T1000 (cell line): Measurements from ENCODE around the gene PDX1.
"Not testable (repeated sequence)": the region's sequence is repeated elsewhere in the genome, so short reads cannot be mapped to it uniquely, and the experiment has no call there.

ENCODE experiments used
- DNase-seq: peaks from one replicate; lab custom pipeline; 2025; ENCODE audit warnings: mixed read lengths; lab: John Stamatoyannopoulos, UW

The PDX1 gene

GRCh38 chr13:27956576-27957300 is 36.9 kb downstream of the PDX1 start:
- DNase-seq: no peak

- DNase-seq: no peak
Measured at GRCh38 chr13:27959976-27960361, 40.2 kb downstream of the PDX1 start.

GRCh38 chr13:27960362-27961226 is 40.8 kb downstream of the PDX1 start:
- DNase-seq: no peak

GRCh38 chr13:27961227-27962085 is 41.7 kb downstream of the PDX1 start:
- DNase-seq: no peak

- DNase-seq: no peak
Measured at GRCh38 chr13:27962128-27962841, 42.5 kb downstream of the PDX1 start.

DNA sequence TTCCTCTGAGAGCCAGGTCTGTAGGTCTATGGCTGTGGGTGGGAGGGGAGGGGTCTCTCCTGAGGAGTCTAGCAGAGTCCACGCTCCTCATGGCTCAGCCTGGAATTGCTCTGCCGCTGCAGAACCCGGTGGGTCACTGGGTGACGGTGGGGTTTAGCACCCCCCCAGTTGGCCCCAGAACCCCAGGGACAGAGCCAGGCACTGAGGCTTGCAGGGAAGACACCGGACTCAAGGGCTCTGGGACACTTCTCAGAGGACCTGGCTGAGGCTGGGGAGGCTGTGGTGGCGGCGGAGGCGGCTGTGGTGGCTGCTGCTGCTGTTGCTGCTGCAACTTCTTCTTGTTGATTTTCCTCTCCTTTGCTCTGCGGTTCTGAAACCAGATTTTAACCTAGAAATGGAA is 43.2 kb downstream of the PDX1 start:
- DNase-seq: no peak

GRCh38 chr13:27963491-27963890 is 43.7 kb downstream of the PDX1 start:
- no peak for DNase-seq

GRCh38 chr13:27964206-27964605 is 44.4 kb downstream of the PDX1 start:
- DNase-seq: not testable (repeated sequence)

DNA sequence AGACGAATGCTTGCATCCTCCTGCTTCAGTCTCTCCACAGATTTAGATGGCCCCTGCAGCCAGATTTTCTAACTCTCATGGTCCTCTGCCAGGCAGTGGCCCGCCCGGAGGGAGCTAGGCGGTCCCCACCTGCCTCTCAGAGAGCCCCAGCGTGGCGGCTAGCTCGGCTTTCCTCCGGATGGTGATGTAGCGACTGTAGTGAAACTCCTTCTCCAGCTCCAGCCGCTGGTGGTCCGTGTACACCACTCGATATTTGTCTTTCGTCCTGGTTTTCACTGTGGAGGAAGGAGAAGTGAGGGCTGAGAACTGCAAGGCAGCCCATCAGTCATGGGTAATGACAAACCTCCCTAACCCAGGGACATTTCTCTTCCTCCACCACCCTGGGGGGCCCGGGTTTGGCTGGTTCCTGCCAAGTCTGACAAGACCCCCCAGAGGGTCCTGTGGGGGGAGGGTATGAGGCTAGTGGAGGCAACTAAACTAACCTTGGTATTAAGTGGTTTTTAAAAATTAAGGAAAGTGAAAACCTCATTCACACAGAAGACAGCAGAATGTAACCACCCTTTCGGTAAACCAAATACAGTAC is 45.0 kb downstream of the PDX1 start:
- DNase-seq: no peak

DNA sequence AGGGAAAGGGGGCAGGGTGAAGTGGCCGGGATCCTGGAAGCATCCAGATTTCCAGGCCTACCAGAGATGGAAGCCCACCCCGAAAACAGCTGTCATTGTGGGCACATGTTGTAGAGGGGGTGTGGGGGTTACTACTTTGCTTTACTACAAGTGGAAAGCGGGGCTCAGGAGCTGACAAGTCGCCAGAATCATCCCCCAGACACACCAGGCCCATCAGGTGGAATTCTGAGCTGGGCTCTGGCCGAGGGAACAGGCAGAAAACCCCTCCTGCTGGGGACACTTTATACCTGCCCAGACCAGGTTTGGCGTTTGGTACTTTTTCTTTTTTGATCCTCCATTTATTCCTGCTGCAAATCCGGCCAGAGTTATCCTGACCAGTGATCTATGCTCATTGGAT is 45.5 kb downstream of the PDX1 start:
- DNase-seq: no peak

- no peak for DNase-seq
Measured at GRCh38 chr13:27965740-27966640, 46.2 kb downstream of the PDX1 start.

GRCh38 chr13:27966641-27967202 is 46.9 kb downstream of the PDX1 start:
- DNase-seq: no peak

- no peak for DNase-seq
Measured at GRCh38 chr13:27967203-27967735, 47.5 kb downstream of the PDX1 start.

DNA sequence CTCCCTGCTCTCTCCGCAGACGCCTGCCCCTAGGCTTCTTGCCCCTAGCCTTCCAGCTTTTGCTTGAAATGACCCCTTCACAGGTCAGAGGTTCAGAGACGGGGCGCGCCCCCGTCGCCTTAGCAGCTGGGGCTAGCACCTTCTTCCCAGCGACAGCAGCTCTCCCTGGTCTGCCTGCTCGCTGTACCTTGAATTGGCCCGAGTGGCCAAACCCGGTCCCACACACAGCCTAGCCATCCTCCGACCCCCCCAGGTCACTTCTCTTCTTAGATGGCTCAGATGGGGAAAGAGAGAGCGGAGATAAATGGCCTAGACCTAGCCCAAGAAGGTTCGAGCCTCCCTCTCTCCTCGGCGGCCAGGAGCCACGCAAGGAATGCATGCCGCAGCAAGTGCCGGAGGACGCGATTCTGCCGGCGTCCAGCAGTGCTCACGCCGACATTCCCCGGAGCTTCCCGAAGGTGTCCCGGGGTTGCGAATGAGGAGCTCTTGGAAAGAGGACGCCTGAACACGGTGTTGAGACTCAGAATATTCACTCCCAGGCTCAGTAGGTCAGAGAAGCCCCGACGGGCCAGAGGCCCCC is 48.0 kb downstream of the PDX1 start:
- DNase-seq: no peak

- DNase-seq: no peak
Measured at GRCh38 chr13:27968316-27969081, 48.7 kb downstream of the PDX1 start.

DNA sequence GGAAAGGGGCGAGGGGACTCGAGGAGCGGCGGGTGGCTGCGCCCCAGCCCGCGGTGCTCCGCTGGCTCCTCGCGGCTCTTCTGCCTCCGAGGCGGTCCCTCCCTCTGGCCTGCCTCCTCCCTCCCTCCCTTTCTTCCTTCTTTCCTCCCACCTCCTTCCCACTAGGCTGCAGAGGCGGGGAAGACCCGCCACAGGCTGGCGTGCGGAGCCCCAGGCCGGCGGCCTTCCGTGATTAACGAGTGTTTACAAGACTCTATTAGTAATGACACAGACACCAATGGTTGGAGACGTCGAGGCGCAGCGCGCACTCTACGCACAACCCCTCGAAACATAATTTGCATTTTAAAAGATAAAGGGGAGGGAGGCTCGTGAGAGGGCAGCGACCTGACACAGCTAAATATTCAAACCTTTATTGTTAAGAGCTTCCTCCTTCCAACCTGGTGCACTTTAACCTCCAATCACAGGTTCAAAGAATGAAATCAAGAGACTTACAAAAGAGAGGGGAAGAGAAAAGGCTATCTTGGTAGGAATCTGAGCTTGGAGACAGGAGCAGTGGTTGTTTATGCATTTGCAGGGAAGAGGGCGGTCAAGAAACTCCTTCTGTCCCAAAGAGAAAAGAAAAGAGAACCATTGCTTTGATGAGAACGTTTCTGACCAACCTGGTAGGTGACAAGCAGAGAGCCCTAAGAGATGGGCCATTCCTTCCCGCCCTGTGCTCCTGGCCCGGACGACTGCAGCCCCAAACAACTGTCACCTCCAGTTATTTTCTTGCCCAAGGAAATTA is 49.5 kb downstream of the PDX1 start, which contains the start of gene CDX2:
TSS of gene CDX2 (minus strand) at position 234 of the 784 bp plus-strand sequence. CDS start 309 bp downstream, outside the sequence.
- DNase-seq: no peak

DNA sequence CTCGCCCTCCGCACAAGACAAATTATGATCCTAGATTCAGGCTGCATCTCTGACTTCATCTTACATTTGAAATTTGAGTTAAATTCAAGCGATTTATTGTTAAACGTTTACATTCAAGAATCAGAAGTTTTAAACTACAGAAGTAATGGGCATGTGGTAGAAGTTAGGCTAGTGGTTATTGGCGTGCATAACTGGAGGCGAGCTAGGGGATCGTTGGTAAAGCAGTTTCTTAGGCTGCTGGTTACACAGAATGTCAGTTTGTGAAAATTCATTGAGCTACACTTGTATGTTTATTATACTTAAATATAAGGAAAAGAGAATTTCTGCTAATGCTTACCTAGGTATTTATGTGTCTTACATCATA is 50.0 kb downstream of the PDX1 start:
- no peak for DNase-seq
